Erythroblast (primary cell): ENCODE data around the gene IKBIP.

ENCODE experiments used
- GATA1 ChIP-seq: IDR thresholded peaks from 2 replicates; pipeline ENCODE4 v1.6.1; 2011; ENCODE audit warnings: low read depth, mild to moderate bottlenecking, control low read depth, low read length, moderate library complexity
- POLR2A ChIP-seq: IDR thresholded peaks from 2 replicates; pipeline ENCODE4 v1.6.1; 2011; ENCODE audit warnings: mild to moderate bottlenecking, low read length

DNA sequence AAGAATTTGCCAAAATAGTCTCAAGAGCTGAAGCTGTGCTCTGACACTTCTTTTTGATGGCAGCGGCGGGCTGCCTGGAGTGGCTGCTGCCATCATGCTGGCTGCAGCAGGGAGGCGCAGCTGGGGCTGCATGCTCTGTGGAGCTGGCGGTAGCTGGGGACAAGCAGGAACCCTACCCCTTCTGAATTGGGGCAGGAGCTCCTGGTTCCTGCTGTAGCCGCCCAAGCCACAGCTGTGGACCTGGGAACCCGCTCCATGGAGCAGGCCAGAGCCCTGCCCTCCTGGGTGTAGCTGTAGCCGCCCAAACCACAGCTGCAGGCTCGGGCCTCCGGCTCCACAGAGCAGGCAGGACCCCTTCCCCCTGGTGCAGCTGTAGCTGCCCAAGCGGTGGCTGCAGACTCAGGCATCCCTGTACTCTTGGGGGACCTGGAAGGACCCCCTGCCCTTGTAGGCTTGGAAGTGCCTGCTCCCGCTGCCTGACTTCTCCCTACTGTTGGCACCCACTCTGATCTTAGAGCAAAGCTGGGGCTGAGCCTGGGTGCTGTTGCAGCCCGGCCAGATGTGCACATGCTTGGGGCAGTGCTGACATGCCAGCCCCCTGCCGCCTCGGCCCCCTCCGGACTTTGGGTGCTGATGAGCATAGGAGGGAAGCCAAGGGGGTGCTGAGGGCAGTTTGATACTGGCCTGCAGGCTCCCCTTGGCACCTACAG lies 33.8 kb upstream of the IKBIP start:
- TF ChIP-seq POLR2A (no peak), GATA1 (no peak)
